OCI-LY7 (cell line): ENCODE data around the gene CBY2.

Experiments
- CTCF ChIP-seq: fragments of 200-600 bp; sonication (generic); conservative IDR thresholded peaks from 2 replicates; pipeline ENCODE4 v1.5.1; 2014; ENCODE audit warnings: mild to moderate bottlenecking, antibody characterized with exemption, low read length, moderate library complexity, mixed read lengths
- EZH2phosphoT487 ChIP-seq: fragments of 200-600 bp; sonication (generic); IDR thresholded peaks from 2 replicates; pipeline ENCODE4 v1.6.1; 2018; ENCODE audit warnings: low read depth, borderline replicate concordance, mild to moderate bottlenecking, mixed run types, antibody characterized with exemption, low read length, moderate library complexity, mixed read lengths

DNA sequence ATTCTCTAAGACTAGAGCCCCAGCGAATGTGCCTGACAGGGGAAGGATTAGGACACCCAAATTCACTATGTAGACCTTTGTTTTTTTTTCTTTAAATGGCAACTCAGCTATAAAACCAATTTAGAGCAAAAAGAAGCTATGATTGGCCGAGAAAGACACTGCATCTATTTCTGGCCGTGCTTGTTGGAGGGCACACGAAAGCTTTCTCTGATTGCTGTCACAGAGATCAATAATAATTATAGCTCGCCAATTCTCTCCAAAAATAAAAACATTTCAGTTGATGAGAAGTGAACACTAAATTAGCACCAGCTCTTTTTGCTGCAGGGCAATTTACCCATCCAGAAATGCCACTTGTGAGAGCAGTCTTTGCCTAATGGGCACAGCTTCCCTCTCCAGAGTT is 31.2 kb downstream of the CBY2 start:
- no peak for TF ChIP-seq CTCF
- no peak for TF ChIP-seq EZH2phosphoT487
